Loucy (cell line): ENCODE data around the gene TASOR2.

ENCODE experiments used
- H2AFZ ChIP-seq: fragments of 200-600 bp; sonication (generic); 2 replicates; pipeline ENCODE4 v1.6.0; 2016; ENCODE audit warnings: antibody characterized with exemption, mild to moderate bottlenecking, low read length, moderate library complexity
- H3F3A ChIP-seq: fragments of 200-600 bp; 2 replicates; pipeline ENCODE4 v1.6.0; 2016; ENCODE audit warnings: antibody characterized with exemption, low read depth, mild to moderate bottlenecking
- H3K27me3 ChIP-seq: fragments of 200-600 bp; sonication (generic); 2 replicates; pipeline ENCODE4 v1.6.1; 2014; ENCODE audit warnings: low read length, mild to moderate bottlenecking; ENCODE audit not compliant: insufficient read depth, poor library complexity, severe bottlenecking
- H3K36me3 ChIP-seq: fragments of 200-600 bp; sonication (generic); 2 replicates; pipeline ENCODE4 v1.6.1; 2016; ENCODE audit warnings: low read length; ENCODE audit not compliant: insufficient read depth
- H3K4me1 ChIP-seq: fragments of 200-600 bp; sonication (generic); 2 replicates; pipeline ENCODE4 v1.5.1; 2014; ENCODE audit warnings: low read length, mild to moderate bottlenecking; ENCODE audit not compliant: insufficient read depth, poor library complexity, severe bottlenecking
- H3K4me2 ChIP-seq: fragments of 200-600 bp; sonication (generic); 2 replicates; pipeline ENCODE4 v1.6.0; 2014; ENCODE audit warnings: antibody characterized with exemption, low read length, low read depth, mild to moderate bottlenecking; ENCODE audit not compliant: poor library complexity, severe bottlenecking
- H3K4me3 ChIP-seq: fragments of 200-600 bp; sonication (generic); 2 replicates; pipeline ENCODE4 v1.5.1; 2014; ENCODE audit warnings: low read length, mild to moderate bottlenecking, mixed read lengths; ENCODE audit not compliant: poor library complexity, severe bottlenecking
- H3K79me2 ChIP-seq: fragments of 200-600 bp; sonication (generic); 2 replicates; pipeline ENCODE4 v1.6.1; 2014; ENCODE audit warnings: low read length; ENCODE audit not compliant: insufficient read depth
- H3K9ac ChIP-seq: fragments of 200-600 bp; sonication (generic); 2 replicates; pipeline ENCODE4 v1.6.0; 2014; ENCODE audit warnings: mild to moderate bottlenecking, low read depth, low read length, moderate library complexity; ENCODE audit not compliant: poor library complexity, severe bottlenecking
- H3K9me2 ChIP-seq: fragments of 200-600 bp; sonication (generic); replicated peaks from 2 replicates; pipeline ENCODE4 v1.6.1; 2016; ENCODE audit warnings: low read depth, low read length, mixed read lengths
- H3K9me3 ChIP-seq: fragments of 200-600 bp; sonication (generic); 2 replicates; pipeline ENCODE4 v1.6.1; 2014; ENCODE audit warnings: mild to moderate bottlenecking, antibody characterized with exemption, low read length, low read depth; ENCODE audit not compliant: insufficient read depth
- H4K20me1 ChIP-seq: fragments of 200-600 bp; sonication (generic); 2 replicates; pipeline ENCODE4 v1.6.0; 2014; ENCODE audit warnings: antibody characterized with exemption, low read length, mild to moderate bottlenecking; ENCODE audit not compliant: insufficient read depth, poor library complexity, severe bottlenecking
- CTCF ChIP-seq: fragments of 200-600 bp; sonication (generic); conservative IDR thresholded peaks from 2 replicates; pipeline ENCODE4 v1.5.1; 2014; ENCODE audit warnings: mild to moderate bottlenecking, antibody characterized with exemption, low read length
- EZH2phosphoT487 ChIP-seq: fragments of 200-600 bp; IDR thresholded peaks from 2 replicates; pipeline ENCODE4 v1.6.1; 2018; ENCODE audit warnings: antibody characterized with exemption, mild to moderate bottlenecking, moderate library complexity, borderline replicate concordance

Gene TASOR2

DNA sequence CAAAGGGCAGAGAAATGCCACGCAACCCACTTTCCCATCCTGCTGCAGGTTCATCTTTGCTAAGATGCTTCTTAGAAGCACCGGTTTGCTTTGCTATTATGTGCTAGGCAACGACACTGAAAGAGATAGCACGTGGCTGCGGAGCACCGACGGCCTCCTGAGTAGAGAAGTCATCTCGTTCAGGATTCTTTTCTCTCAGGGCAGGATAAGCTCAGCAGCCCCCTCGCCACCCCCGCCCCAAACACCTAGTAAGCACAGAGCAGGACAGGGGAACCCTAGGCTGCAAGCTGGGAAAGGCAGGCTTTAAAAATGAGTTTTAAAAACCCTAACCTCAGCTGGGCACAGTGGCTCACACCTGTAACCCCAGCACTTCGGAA is 33.3 kb upstream of the TASOR2 start:
- no peak overlapping the region for H2AFZ ChIP-seq
- H3K79me2 ChIP-seq = no peaks in the 10 kb centered on the region
- no peaks in the 10 kb centered on the region for H3F3A ChIP-seq

GRCh38 chr10:5652746-5653145 is 31.9 kb upstream of the TASOR2 start:
- Histone ChIP-seq H3K36me3 (no peaks in the 10 kb centered on the region), H3K4me3 (no peak overlapping the region), H3K79me2 (no peaks in the 10 kb centered on the region), H3K27me3 (no peaks in the 10 kb centered on the region), H3K9me3 (no peaks in the 10 kb centered on the region), H3F3A (peaks cover 4% of the 10 kb centered on the region; the same call in 1 of the 2 replicates), H3K4me1 (peaks cover 16% of the 10 kb centered on the region), H2AFZ (no peak overlapping the region), H3K9ac (no peak overlapping the region), H4K20me1 (no peaks in the 10 kb centered on the region), H3K9me2 (no peaks in the 10 kb centered on the region), H3K4me2 (no peak overlapping the region)
- TF ChIP-seq EZH2phosphoT487 (no peak), CTCF (no peak)

More for the DNA sequence above, 33.3 kb upstream of the TASOR2 start:
- no peaks in the 10 kb centered on the region for H3K9me2 ChIP-seq
- no peaks in the 10 kb centered on the region for H4K20me1 ChIP-seq
- H3K9me3 ChIP-seq = no peaks in the 10 kb centered on the region
- TF ChIP-seq CTCF (no peak), EZH2phosphoT487 (no peak)
- H3K4me3 ChIP-seq = no peak overlapping the region
- H3K9ac ChIP-seq = no peak overlapping the region
- peaks cover 8% of the 10 kb centered on the region for H3K4me1 ChIP-seq
- no peak overlapping the region for H3K4me2 ChIP-seq
- no peaks in the 10 kb centered on the region for H3K36me3 ChIP-seq
- H3K27me3 ChIP-seq = no peaks in the 10 kb centered on the region

DNA sequence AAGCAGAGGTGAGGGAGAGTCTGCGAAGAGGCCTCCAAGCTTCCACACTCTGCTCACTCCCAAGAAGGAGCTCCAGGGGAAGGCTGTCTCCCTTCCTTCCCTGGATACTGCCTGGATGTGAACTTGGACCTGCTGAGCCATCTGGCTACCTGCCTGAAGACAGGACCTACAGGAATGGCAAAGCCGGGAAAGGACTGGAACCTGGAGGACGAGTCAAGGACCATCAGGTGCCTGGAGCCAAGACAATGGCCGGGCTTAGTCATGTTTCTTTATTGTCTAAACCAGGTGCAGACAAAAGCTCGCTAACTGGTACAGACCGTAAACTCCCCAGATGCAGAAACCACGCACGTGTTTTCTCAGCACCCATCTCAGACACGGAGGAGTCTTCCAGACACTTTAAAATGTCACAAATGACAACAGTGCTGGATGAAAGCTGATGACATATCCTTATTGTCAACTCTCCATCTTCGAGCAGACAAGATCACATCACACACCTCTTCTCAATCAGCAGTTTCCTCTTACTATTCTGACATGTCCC is 30.4 kb upstream of the TASOR2 start:
- TF ChIP-seq CTCF (no peak), EZH2phosphoT487 (no peak)
- H3K79me2 ChIP-seq = peaks cover 6% of the 10 kb centered on the region; the same call in 1 of the 2 replicates
- no peaks in the 10 kb centered on the region for H3K36me3 ChIP-seq
- no peaks in the 10 kb centered on the region for H4K20me1 ChIP-seq
- no peak overlapping the region for H3K4me2 ChIP-seq
- no peak overlapping the region for H2AFZ ChIP-seq
- no peaks in the 10 kb centered on the region for H3K9me3 ChIP-seq
- H3F3A ChIP-seq = peaks cover 4% of the 10 kb centered on the region; the same call in 1 of the 2 replicates
- no peaks in the 10 kb centered on the region for H3K9me2 ChIP-seq
- no peak overlapping the region for H3K4me3 ChIP-seq
- peaks cover 16% of the 10 kb centered on the region for H3K4me1 ChIP-seq
- H3K27me3 ChIP-seq = no peaks in the 10 kb centered on the region
- no peak overlapping the region for H3K9ac ChIP-seq
